Measurements from ENCODE around the gene FMN1.

DNA sequence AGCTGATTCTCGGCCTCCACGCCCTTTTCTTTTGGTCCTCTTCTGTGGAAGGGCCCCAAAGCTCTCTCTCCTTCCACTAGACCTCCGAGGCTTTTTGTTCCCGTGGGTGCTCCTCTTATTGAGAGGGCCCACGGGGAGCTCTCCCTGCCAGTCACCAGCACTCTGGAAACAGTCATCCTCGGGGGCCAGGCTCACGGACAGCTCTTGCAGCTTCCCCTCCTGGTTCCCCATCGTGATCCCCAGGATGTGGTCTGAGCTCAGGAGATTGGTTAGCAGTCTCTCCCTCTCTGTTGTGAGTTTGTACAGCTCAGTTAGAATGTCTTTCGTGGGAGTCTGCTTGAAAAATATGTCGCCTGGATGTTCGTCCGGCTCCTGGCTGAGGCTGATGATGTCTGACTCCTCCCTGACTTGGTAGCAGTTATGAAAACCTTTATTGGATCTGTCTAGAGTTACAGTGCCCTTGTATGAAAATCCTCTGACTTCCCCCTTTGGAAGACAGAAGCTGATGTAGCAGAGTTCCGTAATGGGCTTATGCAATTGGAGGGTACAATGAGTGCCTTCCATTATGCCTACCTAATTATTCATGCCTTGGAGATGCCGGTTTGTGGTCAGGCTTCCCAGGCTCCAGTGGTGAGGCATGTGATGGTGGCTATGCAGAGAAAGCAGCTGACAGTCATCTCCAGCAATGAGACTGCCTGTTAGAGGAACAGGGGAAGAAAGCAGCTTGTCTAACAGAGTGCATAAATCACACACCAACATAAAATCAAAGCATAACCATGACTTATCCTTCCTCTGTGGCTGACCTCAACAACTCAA lies 40.0 kb downstream of the FMN1 start:
- TF ChIP-seq, protein P1, sequence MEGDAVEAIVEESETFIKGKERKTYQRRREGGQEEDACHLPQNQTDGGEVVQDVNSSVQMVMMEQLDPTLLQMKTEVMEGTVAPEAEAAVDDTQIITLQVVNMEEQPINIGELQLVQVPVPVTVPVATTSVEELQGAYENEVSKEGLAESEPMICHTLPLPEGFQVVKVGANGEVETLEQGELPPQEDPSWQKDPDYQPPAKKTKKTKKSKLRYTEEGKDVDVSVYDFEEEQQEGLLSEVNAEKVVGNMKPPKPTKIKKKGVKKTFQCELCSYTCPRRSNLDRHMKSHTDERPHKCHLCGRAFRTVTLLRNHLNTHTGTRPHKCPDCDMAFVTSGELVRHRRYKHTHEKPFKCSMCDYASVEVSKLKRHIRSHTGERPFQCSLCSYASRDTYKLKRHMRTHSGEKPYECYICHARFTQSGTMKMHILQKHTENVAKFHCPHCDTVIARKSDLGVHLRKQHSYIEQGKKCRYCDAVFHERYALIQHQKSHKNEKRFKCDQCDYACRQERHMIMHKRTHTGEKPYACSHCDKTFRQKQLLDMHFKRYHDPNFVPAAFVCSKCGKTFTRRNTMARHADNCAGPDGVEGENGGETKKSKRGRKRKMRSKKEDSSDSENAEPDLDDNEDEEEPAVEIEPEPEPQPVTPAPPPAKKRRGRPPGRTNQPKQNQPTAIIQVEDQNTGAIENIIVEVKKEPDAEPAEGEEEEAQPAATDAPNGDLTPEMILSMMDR (conservative IDR thresholded peaks at IDR 0.05; ENCODE audit: low read depth, low read length): no peak
- no peak for TF ChIP-seq EZH2 (IDR thresholded peaks at IDR 0.05; ENCODE audit: low read length, unreplicated experiment)
- TF ChIP-seq EZH2phosphoT487 (IDR thresholded peaks at IDR 0.05; ENCODE audit: borderline replicate concordance, low read length): no peak

Measured in PC-3 (cell line).